ENCODE results near the gene PSMD1. TPM values are rescaled to one million over a fixed set of nuclear protein-coding genes. Genes with fewer than 3 reads are reported as not detected.

Gene PSMD1
- total and polyA plus RNA-seq, 2 of the 8 experiments (the other 6 are each of a cell fraction or from before 2014, with no cell fraction given), result 179 to 272 TPM

- ChIA-PET CTCF (ENCODE audit: partially characterized antibody) (interaction anchor here (0.6 to 2.8 kb wide), 11 partner anchors 11 to 179 kb away, joined by 3 to 12 read pairs (median 3); no protein-coding TSS in a partner anchor), POLR2A (ENCODE audit: partially characterized antibody) (interaction anchor here (1.0 to 1.2 kb wide), 2 partner anchors 10 to 281 kb away, joined by 4 to 6 read pairs; no protein-coding TSS in a partner anchor)
- no peak overlapping the region for H3K56ac ChIP-seq (replicated peaks; ENCODE audit: insufficient read length, low read depth, low read length)
- H3K9ac ChIP-seq (replicated peaks in 1 of 4; ENCODE audit: extremely low read depth in 1 of 4, low read depth in 3 of 4, low read length in 3 of 4), result no peak overlapping the region
- no peak for DNase-seq (ENCODE audit: low read depth in 1 of 2, low spot score in 2 of 2)
- no peaks in the 10 kb centered on the region for H3K79me1 ChIP-seq (ENCODE audit: low read depth, low read length)
- H4K20me1 ChIP-seq (replicated peaks in 1 of 2; ENCODE audit: control insufficient read depth in 1 of 2, insufficient read depth in 2 of 2, low read length in 2 of 2), result no peaks in the 10 kb centered on the region
- peak overlapping the region; percentile 27 for H3K4ac ChIP-seq (replicated peaks; ENCODE audit: insufficient read length, low read depth, low read length)
- no peak overlapping the region for H2BK120ac ChIP-seq (replicated peaks; ENCODE audit: low read depth, low read length)
- H3K4me3 ChIP-seq (ENCODE audit: extremely low read depth in 1 of 4, insufficient read depth in 2 of 4, low read depth in 3 of 4, low read length in 4 of 4), result no peak overlapping the region
- no peak for FAIRE-seq
- H3K79me2 ChIP-seq (ENCODE audit: control insufficient read depth in 1 of 2, insufficient read depth in 2 of 2, low read length in 2 of 2), result no peaks in the 10 kb centered on the region
- no peak overlapping the region for H3K14ac ChIP-seq (ENCODE audit: insufficient read length)
- peaks cover 3 to 10% (median 6%) of the 10 kb centered on the region in 4 experiments; a peak in 6 of 7 replicates for H3K4me1 ChIP-seq (replicated peaks in 1 of 4; ENCODE audit: control insufficient read depth in 3 of 4, insufficient read depth in 4 of 4, low read length in 3 of 4)
- H2BK5ac ChIP-seq (ENCODE audit: low read depth, low read length), result peak overlapping the region; percentile 75; the same call in 1 of the 2 replicates
- H2AK5ac ChIP-seq (ENCODE audit: low read depth, low read length), result no peak overlapping the region
- peak overlapping the region; percentile 80; the same call in 1 of the 2 replicates for H2BK12ac ChIP-seq (ENCODE audit: low read depth, low read length)
- no peak overlapping the region for H3K18ac ChIP-seq (ENCODE audit: extremely low read depth, low read length)
- H2BK20ac ChIP-seq (ENCODE audit: low read length), result 0 out of 2 replicates have a peak overlapping the region, but pooled peaks have one; percentile 34
- no peaks in the 10 kb centered on the region for H3K23me2 ChIP-seq (ENCODE audit: low read depth, low read length)
- no peaks in the 10 kb centered on the region for H3K9me3 ChIP-seq (ENCODE audit: insufficient read depth in 2 of 2, low read depth in 1 of 2, low read length in 1 of 2)
- no peak overlapping the region for H4K5ac ChIP-seq (ENCODE audit: insufficient read length, low read depth, low read length)
- H2BK15ac ChIP-seq (ENCODE audit: low read length), result 0 out of 2 replicates have a peak overlapping the region, but pooled peaks have one; percentile 61
- no peak overlapping the region for H3K27ac ChIP-seq (ENCODE audit: low read depth, low read length)
- no peak overlapping the region for H4K8ac ChIP-seq (ENCODE audit: extremely low read depth, insufficient read depth, low read length)
- no peaks in the 10 kb centered on the region for H3K36me3 ChIP-seq (ENCODE audit: control insufficient read depth in 2 of 4, insufficient read depth in 4 of 4, low read length in 3 of 4)
- H2AFZ ChIP-seq (ENCODE audit: low read length), result peak overlapping the region; percentile 35; the same call in 1 of the 2 replicates
- H3K27me3 ChIP-seq (replicated peaks in 1 of 4; ENCODE audit: control insufficient read depth in 3 of 4, extremely low read depth in 1 of 4, insufficient read depth in 3 of 4, low read length in 3 of 4), result no peaks in the 10 kb centered on the region
- no peak overlapping the region for H4K91ac ChIP-seq (replicated peaks; ENCODE audit: insufficient read length, low read length)
- no peak overlapping the region for H3K23ac ChIP-seq (ENCODE audit: insufficient read length)
- 93% methylated on average over 12 of the region's 12 CpGs; no CpG with 5 or more reads in 1 of the 2 experiments for WGBS, 2 experiments (ENCODE audit: extremely low coverage in 1 of 2, insufficient coverage in 1 of 2, insufficient read length in 1 of 2, insufficient replicate concordance in 2 of 2, low coverage in 1 of 2, low lambda C conversion rate in 2 of 2, missing lambda C conversion rate in 1 of 2)
- no peak overlapping the region for H3K4me2 ChIP-seq (ENCODE audit: insufficient read depth in 1 of 2, low read depth in 2 of 2, low read length in 2 of 2)
- TF ChIP-seq ZNF274 (IDR thresholded peaks at IDR 0.05; ENCODE audit: borderline replicate concordance, extremely low read depth, low read length) (no peak), SAP30 (IDR thresholded peaks at IDR 0.05; ENCODE audit: insufficient read depth, insufficient replicate concordance, low read length) (no peak), POU5F1 (IDR thresholded peaks at IDR 0.05; ENCODE audit: low read depth, low read length) (no peak), CHD2 (IDR thresholded peaks at IDR 0.05; ENCODE audit: low read length) (no peak), HDAC2 (IDR thresholded peaks at IDR 0.05; ENCODE audit: borderline replicate concordance in 1 of 2, low read depth in 2 of 2, low read length in 2 of 2) (no peak), SIRT6 (IDR thresholded peaks at IDR 0.05; ENCODE audit: low read length) (no peak), KDM4A (IDR thresholded peaks at IDR 0.05; ENCODE audit: low read depth, low read length, severe bottlenecking) (no peak)
Measured at GRCh38 chr2:231181860-231182512, 125.3 kb downstream of the PSMD1 start.
